D341Med (cell line): ENCODE results near the gene CYP2W1.
A peak's percentile ranks its signal among the peaks of the same experiment; 100 is the strongest.

Experiments
- DNase-seq: peaks from one replicate; pipeline ENCODE4 v3.0.0; 2012; ENCODE audit warnings: low spot score

The CYP2W1 gene

DNA sequence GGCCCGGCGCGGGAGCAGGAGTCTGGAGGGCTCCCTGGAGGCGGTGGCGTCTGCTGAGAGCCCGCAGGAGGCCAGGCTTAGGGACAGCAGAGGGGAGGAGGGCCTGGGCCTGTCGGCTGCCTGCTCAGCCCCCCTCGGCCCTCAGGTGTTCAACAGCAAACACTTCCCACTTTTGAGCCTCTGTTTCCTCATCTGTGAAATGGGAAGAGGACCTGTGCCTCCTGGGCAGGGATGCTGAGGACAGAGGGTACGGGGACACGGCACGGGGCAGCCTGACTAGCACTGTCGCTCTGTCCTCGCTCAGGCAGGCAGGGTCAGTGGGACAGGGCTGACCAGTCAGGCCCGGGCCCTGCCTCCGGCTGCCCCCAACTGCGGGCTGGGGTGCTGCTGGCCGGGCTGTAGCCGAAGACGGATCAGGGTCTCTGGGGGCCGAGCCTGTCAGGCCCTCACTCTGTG is 663 bp downstream of the CYP2W1 start:
- no peak for DNase-seq

DNA sequence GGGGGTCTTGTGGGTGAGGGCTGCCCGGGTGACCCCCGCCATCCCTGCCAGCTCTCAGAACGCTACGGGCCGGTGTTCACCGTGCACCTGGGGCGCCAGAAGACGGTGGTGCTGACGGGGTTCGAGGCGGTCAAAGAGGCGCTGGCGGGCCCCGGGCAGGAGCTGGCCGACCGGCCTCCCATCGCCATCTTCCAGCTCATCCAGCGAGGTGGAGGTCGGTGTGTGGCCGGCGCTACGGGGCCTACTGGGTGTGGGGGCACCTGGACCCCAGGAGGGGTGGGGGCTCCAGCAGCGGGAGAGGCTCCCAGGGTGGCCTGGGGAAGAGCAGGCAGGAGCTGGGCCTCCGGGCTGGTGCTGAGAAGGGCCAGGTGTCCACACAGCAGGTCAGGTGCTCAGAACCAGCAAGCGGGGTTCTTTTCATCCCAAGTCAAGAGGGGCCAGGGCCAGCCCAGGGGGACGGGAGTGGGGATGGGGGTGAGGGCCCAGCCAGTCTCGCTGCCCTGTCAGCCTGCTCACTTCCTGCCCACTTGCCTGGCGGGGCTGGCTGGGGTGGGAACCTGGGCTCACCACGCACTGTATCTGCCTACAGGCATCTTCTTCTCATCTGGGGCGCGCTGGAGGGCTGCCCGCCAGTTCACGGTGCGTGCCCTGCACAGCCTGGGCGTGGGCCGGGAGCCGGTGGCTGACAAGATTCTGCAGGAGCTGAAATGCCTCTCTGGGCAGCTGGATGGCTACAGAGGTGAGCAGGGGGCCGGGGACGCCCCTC is 1.6 kb downstream of the CYP2W1 start:
- DNase-seq, result no peak

DNA sequence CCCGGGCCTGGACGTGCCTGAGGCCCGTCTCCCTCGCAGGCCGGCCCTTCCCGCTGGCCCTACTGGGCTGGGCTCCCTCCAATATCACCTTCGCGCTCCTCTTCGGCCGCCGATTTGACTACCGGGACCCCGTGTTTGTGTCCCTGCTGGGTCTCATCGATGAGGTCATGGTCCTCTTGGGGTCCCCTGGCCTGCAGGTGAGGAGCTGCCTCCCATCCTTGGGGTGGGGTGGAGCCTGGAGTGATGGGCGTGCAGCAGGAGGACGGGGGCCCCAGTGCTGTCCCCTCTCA is 2.1 kb downstream of the CYP2W1 start:
- no peak for DNase-seq

DNA sequence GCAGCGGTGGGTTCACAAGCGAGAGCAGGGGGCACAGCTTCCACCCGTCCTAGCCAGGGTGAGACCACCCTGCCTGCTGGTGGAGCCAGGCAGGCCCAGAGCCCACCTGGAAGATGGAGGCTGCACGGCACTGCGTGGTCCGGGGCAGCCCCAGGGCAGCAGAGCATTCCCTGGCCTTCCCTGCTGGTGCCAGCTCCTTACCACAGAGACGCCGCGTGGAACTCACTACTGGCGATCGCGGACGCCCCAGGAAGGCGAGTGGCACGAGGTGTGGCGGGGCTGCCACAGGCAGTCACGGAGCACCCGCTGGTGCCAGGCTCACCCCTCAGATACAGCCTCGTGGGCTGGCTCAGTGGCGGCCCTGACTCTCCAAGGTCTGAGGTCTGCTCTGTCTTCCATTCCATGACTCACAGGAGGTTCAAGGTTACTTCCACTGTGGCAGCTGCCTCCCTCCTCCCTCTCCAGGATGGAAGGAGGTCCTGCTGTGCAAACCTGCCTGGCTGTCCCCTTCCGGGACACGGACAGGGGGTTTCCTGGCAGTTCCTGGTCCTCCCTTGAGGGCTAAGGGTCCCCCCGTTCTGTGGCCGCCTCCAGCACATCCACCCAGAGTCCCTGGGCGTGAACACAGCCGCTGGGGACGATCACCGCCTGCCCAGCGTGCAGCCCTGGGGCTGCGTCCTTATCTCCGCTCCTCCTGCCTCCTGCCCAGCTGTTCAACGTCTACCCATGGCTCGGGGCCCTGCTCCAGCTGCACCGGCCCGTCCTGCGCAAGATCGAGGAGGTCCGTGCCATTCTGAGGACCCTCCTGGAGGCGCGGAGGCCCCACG is 3.1 kb downstream of the CYP2W1 start:
- no peak for DNase-seq

DNA sequence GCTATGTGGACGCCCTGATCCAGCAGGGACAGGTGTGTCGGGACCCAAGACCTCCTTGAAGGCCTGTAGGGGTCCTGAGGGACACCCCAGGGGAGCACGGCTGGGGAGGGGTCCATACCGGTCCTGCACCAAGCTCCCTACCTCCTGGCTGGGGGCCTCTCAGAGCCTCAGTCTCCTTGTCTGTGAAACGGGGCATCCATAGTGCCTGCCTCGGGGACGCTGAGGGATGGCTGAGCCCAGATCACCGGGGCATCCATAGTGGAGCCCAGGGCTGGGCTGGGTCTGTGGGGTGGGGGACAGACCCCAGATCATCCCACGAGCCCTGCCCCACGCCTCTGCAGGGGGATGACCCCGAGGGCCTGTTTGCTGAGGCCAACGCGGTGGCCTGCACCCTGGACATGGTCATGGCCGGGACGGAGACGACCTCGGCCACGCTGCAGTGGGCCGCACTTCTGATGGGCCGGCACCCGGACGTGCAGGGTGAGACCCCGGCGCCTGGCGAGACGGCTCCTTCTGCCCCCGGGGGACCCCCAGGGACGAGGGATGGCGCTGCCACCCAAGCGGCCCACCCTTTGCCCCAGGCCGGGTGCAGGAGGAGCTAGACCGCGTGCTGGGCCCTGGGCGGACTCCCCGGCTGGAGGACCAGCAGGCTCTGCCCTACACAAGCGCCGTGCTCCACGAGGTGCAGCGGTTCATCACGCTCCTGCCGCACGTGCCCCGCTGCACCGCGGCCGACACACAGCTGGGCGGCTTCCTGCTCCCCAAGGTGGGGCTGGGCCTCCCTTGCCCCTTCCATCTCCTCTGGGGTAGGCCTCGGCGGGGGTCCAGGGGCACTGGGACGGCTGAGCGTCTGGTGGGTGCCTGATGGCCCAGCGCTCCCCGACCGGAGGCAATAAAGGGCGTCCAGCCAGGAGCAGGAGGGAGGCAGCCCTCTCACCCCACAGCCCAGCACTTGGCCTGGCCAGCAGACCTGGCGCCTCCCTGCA is 4.1 kb downstream of the CYP2W1 start:
- DNase-seq, result no peak

DNA sequence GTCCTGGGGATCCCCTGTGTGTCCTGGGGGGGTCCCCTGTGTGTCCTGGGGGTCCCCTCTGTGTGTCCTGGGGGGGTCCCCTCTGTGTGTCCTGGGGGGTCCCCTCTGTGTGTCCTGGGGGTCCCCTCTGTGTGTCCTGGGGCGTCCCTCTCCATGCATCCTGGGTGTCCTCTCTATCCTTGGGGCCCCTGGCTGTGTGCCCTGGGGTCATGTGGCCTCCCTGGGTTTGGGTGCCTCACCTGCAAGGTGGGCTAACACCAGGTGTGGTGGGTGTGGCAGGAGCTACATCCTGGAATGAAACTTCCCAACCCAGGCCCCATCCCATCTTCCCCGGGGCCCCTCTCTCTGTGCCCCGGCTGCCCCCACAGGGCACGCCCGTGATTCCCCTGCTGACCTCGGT is 4.9 kb downstream of the CYP2W1 start:
- DNase-seq, result no peak

DNA sequence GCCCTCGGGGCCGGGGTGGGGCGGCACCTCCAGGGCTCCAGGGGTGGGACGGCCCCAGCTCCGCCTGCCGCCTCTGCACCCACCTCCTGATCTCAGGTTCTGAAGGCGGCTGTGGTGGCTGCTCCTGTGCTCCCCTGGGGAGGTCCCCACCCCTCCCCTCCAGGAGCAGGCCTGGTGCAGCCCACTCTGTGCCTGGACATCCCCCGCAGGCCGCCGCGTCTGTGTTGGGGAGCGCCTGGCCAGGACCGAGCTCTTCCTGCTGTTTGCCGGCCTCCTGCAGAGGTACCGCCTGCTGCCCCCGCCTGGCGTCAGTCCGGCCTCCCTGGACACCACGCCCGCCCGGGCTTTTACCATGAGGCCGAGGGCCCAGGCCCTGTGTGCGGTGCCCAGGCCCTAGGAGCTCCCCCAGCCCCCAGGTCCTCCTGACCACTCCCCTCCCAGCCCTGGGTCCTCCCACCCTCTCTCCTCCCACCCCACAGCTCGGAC is 5.5 kb downstream of the CYP2W1 start:
- DNase-seq, result no peak

DNA sequence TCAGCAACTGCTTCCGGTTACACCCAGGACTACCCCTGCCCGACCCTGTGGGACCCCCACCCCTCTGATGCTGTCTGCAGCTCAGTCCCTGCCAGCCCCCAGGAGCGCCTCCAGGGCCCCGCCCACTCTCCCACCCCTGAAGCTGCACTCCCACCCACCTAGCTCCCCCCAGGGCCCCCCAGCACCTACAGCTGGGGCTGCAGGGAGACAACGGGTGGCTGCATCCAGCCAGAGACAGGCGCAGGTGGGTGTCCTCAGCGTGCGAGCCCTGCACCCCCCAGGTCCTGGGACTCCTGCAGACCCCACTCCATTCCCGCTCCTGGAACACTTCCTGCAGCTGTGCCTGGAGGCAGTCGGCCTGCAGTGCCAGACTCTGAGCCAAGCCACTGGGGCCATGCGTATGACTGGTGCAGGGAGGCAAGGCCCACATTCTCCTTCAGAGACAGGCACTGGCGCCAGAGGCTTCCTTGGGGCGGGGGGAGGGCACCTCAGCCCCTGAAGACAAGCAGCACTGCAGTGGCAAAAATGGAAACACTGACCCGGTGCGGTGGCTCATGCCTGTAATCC is 6.1 kb downstream of the CYP2W1 start:
- no peak for DNase-seq

DNA sequence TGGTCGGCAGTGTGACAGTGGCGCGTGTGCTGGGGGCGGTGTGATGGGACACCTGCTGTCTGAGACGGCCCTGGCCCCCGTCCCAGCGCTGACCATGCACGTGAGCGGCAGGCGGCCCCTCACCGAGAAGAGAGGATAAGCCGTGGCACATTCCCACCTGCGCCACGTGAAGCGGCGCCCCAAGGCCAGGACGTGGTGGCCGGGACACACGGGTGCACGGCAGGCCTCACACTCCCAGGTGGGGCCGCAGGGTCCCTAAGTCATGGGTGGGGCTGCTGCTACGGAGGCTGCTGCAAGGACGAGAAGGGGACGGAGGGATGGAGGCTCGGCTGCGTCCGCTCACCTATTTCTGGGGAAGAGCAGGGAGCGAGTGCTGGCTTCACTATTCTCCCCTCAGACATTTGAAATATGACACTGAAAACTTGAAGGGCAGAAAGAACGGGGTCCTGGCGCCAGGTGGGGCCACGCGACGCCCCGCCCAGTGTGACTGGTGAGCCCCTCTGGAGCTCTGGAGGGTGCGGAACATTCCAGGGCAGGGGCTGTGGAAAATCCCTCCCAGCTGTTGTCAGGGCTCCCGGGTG is 7.5 kb downstream of the CYP2W1 start:
- DNase-seq, result no peak

DNA sequence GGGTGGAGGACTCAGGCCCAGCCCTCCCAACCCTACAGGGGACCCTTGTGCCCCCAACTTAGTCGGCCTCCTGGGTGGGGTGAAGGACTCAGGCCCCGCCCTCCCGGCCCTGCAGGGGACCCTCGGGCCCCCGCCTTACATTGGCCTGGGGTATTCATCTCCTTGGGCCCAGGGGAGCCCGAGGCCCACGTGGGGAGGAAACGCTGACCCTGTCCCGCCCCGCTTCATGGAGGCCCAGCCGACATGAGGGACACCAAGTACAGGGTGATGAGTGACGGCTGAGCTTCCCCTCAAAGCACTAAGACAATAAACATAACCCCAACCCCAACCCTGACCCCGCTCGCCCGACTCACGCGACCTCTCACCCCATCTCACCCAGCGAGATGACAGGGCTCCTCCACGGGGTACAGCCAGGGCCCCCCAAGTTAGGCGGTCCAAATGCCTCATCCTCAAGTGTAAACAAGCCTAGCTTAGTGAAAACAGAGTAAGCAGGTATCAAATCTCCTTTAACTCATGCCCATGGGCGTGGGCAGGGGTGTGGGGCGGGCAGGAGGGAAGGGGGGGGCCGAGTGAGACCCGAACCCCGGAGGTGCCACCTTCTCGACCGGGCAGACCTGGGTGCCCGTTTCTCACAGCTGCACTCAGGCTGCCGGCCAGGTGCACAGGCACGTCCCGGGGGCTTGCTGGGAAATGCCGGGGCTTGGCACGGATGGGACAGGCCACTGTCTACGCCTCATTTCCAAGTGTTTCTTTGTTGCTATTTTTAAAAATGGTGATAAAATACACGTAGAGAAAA is 8.2 kb downstream of the CYP2W1 start:
- no peak for DNase-seq

DNA sequence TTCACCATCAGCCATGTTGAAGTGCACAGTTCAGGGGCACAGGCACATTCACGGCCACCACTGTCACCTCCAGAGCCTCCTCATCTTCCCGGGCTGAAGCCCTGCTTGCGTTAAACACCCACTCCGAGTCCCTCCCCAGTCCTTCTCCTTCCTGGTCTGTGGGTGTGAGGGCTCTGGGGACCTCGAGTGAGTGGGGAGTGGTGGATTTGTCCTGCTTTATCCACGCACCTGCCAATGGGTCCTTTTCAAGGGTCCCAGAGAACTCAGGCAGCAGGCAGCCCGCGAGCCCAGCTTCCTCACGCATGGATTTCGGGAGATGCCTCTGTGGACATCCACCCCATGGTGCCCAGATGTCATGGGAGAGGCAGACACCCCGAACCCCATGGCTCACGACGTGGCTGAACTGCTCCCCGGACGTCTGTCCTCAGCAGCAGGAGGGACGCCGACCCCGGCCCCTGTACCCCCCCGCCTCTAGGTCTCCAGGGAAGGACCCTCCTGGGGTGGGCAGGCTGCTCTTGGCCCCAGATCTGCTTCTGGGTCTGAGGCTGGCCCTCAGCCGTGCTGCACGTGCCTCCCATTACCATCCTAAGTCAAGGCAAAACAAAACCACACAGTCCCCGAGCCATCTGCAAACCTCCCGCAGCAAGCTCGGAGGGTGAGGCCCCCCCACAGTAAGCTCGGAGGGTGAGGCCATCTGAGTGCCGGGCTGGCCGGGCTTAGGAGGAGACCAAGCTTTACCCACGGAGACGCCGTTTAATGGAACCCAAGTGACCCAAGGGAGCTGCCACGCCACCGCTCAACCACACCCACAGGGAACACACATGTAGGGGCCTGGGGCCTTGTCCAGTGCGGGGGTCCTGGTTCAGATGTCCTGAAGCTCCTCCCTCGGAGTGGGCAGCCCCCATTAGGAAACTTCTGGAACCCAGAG is 9.0 kb downstream of the CYP2W1 start:
- no peak for DNase-seq

DNA sequence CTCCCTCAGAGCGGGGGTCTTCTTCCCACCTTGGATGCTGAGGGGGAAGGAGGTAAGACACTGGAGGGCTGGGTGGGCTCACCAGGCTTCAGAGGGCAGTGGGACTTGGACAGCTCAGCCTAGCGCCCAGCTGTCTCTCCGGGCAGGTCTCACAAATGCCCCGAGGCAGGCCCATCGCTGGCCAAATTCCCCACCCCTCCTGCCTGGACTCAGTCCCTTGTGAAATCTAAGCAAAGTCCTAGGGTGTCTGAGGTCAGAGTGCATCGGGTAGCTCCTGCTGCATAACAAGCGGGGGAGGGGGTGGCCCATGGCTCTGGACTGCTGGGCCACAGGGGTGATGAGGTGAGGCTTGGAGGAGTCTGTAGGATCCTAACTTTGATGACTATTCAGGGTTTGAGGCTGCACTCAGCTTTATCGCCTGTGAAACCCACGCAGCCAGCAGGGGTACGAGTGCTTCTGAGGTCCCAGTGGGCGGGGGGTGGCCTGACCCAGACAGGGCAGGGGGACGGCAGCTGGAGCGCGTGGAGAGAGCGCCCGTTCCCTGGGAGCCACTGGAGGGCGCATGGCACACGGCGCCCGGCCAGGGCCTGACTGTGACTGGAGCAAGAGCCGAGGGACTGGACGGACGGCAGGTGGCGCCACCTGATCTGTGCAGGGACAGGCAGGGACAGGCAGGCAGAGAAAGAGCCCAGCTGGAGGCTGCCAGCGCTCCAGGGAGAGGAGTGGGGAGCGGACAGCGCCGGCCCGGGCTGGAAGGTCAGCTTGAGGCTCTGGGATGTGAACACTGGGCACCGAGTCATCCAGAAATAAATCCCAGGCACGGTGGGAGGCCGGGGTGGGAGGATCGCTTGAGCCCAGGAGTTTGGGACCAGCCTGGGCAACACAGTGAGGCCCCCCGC is 10.0 kb downstream of the CYP2W1 start:
- DNase-seq, result peak; percentile 94

DNA sequence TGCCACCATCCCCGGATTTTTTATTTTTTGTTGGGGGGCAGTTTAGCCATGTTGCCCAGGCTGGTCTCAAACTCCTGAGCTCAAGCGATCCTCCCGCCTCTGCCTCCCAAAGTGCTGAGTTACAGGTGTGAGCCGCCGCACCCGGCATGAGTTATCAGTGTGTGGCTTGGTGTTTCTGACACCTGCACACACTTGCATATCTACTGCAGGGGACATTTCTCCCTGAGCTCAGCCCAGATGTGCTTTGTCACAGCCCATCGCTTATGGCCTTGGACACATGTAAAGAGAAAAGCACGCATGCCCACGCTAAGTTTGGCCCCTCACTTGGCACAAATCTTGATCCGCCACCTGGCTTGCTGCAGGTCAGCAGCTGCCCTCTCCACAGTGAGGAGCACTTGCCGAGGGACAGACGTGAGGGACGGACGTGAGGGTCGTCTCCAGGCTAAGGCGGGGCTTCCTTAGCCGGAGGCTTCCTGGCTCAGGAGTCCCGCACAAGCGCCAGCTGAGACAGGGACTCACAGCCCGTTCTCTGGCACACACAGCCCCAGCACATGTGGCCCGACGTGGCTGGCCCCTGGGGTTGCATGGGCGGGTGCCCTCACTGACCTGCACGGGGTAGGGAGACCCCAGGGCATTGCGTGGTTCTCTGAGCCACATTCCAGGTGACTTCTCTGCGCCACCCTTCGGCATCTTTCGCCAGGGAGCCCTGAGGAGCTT is 11.8 kb downstream of the CYP2W1 start:
- no peak for DNase-seq

DNA sequence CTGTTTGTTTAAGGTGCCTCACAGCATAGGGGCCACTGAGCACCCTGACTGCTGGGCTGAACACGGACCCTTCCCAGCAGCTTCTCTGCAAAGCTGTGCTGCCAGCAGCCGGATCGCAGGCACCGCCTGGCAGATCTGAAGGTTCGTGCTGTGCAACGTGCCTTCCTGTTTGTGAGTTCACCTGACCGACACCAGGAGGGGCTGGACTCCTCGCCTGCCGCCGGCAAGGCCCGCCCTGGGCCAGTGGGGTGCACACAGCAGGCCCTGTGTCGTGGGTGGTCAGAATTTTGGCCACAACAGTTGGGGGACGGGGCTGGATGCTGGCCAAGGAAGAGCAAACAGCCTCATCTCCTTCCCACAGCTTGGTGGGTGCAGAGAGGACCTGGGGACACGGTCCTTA is 12.6 kb downstream of the CYP2W1 start:
- DNase-seq, result no peak

DNA sequence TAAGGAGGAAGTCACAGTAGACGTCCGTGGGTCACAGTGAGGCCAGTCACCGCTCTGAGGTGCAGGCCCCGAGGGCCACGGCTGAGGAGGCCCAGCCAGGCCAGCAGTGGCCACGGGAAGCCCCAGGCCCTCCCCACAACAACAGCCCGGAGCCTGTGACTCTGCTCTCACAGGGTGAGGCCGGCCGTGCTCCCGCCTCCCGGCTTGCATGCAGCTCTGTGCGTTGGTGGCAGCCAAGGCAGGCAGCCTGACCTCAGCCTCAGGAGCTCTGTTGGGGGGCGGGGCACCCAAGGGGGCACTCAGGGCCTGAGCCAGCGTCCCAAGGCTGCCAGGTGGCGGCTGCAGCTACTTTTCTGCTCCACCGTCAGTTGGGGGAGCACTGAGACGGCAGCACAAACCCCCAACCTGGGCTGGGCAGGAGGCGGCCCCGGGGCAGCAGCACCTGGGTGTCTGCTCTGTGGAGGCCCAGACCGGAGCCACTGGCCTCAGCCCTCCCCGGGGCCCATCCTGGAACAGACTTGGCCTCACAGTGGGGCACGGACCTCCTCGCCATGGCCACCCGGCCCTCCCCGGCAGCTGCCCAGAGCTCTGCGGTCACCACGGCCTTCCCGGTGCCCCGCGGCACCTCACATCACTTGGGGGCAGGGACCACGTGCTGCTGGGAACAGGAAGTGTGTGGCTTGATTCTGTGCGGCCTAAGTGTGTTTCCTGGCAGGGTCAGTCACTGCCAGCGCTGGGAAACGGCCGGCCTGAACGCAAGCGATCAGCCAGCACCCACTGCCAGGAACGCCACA is 13.3 kb downstream of the CYP2W1 start:
- DNase-seq, result no peak

DNA sequence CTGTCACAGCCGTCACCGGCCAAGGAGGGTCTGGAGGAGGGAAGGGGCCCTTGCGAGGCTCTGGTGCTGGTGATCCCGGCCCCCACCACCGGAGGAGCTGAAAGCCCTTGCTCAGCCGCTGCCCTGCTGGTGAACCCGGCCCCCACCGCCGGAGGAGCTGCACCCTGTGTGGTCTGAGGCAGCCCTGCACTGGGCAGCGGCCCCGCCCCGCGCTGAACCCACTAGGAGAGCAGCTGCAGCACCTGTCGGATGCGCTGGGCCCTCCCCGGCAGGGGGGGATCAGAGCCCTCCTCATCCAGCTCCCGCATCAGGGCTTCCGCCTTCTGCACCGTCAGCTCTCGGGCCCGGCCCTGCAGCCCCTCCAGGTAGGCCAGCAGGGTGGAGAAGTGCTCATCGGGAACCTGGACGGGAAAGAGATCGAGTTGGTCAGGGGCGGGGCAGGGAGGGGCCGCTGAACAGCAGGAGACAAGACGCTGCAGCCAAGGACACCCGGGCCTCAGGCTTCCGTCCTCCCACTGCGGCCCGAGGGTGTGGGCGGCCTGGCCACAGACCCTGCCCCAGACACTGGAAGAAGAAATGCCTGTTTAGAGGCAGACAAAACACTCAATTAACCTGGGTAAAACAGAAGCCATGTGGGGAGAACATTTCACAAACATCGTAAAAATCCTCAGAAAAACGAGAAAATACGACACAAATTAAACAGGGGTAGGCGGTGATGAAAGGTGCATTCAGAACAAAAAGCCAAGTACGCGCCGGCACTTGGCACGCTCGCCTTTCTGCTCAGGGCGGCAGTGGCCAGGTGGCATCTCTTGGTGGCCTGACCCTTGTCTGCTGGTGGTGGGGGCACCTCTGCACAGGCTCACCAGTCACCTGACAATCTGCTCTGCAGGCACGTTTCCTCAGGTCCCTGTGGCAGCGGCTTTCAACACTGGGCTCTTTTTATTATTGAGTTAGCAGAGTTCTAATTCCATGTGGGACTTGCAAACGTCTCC is 14.7 kb downstream of the CYP2W1 start:
- DNase-seq, result no peak
